Pulmonary artery endothelial cell (primary cell): Measurements from ENCODE around the gene SLC35B1. TPM values are rescaled to one million over a fixed set of nuclear protein-coding genes. Genes with fewer than 3 reads are reported as not detected.
"Not testable (repeated sequence)": the region's sequence is repeated elsewhere in the genome, so short reads cannot be mapped to it uniquely, and the experiment has no call there.

Source experiments
- DNase-seq: peaks from one replicate; pipeline ENCODE4 v3.0.0-alpha.2; 2011; ENCODE audit warnings: low read depth, low spot score
- total RNA-seq: library from RNA; depleted of rRNA; stranded (reverse); fragments of >200 nt; gene quantifications from 2 replicates; pipeline ENCODE4 v1.2.3, GENCODE V29; 2014

SLC35B1 gene
- total RNA-seq, 1 donor from 2014 or later: 72.2 TPM

- no peak for DNase-seq
Measured at GRCh38 chr17:49734515-49735490, 27.0 kb upstream of the SLC35B1 start.

DNA sequence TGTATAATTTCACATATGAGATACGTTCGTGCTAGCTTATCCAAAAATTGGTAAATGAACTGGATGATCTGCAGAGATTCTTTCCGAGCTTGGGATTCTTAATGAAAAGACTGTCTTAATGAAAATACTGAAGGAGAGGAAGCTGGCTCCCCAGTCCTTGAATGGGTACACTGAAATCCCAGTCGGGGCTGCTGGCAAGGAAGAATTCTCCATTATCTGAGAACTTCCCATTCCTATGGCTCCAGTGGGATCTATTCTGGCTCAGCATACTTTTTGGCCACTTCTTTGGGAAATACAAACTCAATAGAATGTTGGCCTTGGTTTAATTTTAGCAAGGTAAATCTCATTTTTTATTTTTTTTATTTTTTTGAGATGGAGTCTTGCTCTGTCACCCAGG is 23.7 kb upstream of the SLC35B1 start:
- no peak for DNase-seq

DNA sequence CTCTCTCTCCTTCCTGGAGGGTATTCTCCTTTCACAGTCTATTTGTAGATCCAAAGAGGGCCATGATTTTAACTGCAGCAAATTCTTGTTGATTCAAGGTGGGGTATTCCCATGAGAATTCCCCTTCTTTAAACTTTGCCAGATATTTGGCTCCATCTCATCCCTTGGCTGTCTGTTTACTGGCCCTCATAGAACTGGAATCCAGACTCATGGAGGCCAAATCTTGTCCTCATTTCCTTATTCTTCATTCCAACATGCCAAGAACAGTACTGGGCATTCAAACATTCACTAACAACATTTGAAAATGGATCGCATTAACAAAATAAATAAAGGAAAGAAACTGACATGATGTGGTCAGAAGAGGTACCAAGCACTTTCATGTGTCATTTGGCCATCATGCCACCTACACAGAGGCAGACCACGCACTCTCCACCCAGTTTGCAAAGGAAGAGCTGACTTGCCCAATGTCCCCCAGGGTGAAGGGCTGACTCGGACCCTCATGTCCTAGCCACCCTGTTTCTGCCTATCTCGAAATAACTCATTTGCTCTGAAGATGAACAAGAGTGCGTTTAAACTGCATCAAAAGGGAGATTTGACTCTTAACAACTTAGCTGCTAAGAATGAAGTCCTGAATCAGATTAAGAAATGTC is 23.1 kb upstream of the SLC35B1 start:
- no peak for DNase-seq

- DNase-seq: peak; percentile 79
Measured at GRCh38 chr17:49730078-49730784, 22.5 kb upstream of the SLC35B1 start.

- DNase-seq: no peak
Measured at GRCh38 chr17:49729069-49729468, 21.3 kb upstream of the SLC35B1 start.

- no peak for DNase-seq
Measured at GRCh38 chr17:49728425-49728824, 20.7 kb upstream of the SLC35B1 start.

DNA sequence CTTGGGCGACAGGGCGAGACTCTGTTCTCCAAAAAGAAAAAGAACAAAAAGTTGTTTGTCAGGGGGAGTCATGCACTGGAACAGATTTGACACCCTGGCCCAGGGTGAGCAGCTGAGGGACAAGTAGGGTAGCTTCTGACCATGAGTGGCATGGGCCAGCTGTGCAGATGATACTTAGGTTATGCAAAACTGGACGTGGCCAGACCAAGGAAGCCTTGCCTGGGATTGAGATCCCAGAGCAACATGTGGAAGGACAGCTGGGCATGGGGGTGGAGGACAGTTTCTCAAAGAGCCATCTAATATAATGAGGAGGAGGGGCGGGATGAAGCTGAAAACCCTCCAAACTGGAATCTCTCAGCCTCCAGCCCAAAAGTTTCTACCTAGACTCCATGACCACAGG is 19.6 kb upstream of the SLC35B1 start:
- DNase-seq: no peak

GRCh38 chr17:49725452-49726130 is 17.8 kb upstream of the SLC35B1 start:
- DNase-seq: no peak

DNA sequence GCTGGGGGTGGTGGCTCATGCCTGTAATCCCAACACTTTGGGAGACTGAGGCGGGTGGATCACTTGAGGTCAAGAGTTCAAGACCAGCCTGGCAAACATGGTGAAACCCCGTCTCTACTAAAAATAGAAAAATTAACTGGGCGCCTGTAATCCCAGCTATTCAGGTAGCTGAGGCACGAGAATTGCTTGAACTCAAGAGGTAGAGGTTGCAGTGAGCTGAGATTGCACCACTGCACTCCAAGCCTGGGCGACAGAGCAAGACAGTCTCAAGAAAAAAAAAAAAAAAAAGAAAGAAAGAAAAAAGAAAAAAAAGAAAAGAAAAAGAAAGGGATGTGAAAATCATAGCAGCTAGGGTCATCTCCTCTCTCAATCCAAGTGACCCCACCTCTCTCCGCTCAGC is 16.8 kb upstream of the SLC35B1 start:
- DNase-seq: not testable (repeated sequence)

- no peak for DNase-seq
Measured at GRCh38 chr17:49723423-49723822, 15.7 kb upstream of the SLC35B1 start.

DNA sequence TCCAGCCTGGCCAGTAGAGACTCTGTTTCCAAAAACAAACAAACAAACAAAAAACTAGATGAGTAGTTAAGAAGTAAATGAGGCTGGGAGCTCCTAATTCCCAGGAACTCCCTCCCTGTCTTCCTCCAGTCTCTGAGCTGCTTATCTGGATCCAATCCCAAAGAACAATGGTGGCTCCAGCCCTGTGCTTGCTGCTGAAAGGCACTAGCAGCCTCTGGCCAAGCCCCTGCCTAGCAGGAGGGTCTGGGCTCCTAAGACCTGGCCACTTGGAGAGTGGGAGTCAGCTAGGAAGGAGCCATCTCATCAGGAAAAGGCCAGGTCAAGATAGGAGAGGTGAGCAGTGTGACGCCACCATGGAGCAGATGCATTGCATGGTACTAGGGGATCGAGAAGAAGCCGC is 14.3 kb upstream of the SLC35B1 start:
- no peak for DNase-seq

GRCh38 chr17:49717371-49717861 is 9.7 kb upstream of the SLC35B1 start:
- DNase-seq: no peak

DNA sequence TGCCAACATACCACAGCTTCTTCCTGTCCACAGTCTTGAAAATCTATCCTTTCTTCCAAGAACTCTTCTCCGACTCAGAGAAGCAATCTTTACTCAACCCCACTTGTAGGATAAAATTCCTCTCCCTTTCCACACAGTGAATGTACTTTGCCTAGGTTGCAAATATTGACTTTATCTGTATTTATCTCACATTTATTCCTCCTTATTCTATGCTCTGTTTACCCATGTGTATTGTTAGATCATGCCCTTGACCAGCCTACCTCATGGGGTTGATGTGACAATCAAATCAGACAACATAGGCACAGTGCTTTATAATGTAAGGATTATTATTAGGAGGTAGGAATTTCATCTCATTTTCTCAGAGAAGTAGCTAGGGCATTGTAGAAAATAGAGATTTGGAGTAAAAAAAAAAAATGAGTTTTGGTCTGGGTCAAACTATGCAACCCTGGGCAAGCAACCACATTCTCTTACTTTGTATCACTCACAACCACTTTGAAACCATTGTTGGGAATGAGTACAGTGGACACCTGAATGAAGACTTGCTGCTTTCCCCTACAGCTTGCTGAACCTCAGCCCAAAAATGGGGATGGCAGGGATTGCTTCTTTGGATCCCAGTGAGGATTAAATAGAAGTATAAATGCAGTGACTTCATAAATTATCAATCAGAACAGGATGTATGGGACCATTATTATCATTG is 9.1 kb upstream of the SLC35B1 start:
- no peak for DNase-seq

DNA sequence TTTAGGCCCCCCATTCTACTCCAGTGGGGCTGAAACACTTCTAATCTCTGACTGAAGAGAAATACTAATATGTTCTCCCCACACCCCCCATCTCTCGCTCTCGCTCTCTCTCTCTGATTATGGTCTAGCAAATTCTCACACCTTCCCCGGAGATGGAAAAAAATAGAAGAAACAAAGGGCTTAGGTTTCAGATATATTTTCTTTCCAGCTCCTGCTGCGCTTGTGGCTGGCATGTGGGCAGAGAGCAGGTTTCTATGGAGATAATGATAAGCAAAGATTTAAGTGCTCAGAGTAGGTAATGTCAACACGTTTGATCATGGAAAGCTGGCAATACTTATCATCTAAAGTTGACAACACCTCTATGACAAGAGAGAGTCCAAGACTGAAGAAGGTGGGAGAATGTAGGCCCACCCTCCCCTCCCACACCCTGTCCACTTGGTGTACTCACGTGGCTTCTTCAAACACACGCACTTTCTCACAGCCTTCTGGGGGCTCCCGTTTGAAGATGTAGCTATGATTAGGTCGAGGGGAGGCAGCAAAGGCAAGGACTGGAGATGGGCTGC is 8.0 kb upstream of the SLC35B1 start:
- no peak for DNase-seq

- DNase-seq: no peak
Measured at GRCh38 chr17:49715216-49715615, 7.5 kb upstream of the SLC35B1 start.

GRCh38 chr17:49708515-49709183 is 885 bp upstream of the SLC35B1 start:
- no peak for DNase-seq

- DNase-seq: no peak
Measured at GRCh38 chr17:49707246-49707607, 537 bp downstream of the SLC35B1 start.

DNA sequence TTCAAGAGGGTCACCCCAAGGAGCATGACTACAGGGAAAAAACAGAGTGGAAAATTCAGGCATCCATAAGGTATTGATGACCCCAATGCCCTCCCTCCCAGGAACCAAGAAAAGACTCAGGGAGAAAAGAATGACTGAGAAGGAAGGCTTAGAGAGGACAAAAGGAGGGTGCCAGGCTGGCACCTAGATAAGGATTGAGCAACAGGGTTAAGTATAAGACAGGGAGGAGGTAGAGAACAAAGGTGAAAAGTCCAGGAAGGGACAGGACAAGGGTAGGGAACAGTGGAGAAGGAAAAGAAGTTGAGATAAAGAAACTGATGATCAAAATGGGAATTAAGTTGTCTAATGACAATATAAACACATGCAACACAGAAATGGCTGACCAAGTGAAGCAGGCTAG is 2.5 kb downstream of the SLC35B1 start:
- no peak for DNase-seq

GRCh38 chr17:49703557-49704277 is 4.0 kb downstream of the SLC35B1 start:
- peak; percentile 32 for DNase-seq
